ENCODE results near the gene ACAT1.
"Not testable (repeated sequence)": the region's sequence is repeated elsewhere in the genome, so short reads cannot be mapped to it uniquely, and the experiment has no call there.

DNA sequence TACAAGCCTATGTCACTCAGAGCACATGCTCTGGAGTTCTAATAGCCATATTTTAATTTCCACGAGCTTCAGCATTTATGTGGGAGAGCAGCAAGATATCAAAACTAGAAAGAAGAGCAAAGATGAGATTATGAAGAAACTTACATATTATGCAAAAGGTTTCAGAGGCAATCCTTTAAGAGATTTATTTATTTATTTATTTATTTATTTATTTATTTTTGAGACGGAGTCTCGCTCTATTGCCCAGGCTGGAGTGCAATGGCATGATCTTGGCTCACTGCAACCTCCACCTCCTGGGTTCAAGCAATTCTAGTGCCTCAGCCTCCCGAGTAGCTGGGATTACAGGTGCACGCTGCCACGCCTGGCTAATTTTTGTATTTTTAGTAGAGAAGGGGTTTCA, 41.5 kb downstream of the ACAT1 start:
- TF ChIP-seq MAFK (IDR thresholded peaks at IDR 0.05; ENCODE audit: low read depth, low read length); POLR2A (IDR thresholded peaks at IDR 0.05; ENCODE audit: control extremely low read depth in 1 of 2, low read depth in 2 of 2, low read length in 2 of 2); EP300 (IDR thresholded peaks at IDR 0.05; ENCODE audit: borderline replicate concordance in 1 of 2, low read depth in 2 of 2, low read length in 2 of 2); CREB1 (IDR thresholded peaks at IDR 0.05); TAF7 (optimal IDR thresholded peaks at IDR 0.05; ENCODE audit: borderline replicate concordance, low read depth, low read length); YY1 (IDR thresholded peaks at IDR 0.05; ENCODE audit: low read depth, low read length): not testable (repeated sequence)
- TF ChIP-seq, protein P1, sequence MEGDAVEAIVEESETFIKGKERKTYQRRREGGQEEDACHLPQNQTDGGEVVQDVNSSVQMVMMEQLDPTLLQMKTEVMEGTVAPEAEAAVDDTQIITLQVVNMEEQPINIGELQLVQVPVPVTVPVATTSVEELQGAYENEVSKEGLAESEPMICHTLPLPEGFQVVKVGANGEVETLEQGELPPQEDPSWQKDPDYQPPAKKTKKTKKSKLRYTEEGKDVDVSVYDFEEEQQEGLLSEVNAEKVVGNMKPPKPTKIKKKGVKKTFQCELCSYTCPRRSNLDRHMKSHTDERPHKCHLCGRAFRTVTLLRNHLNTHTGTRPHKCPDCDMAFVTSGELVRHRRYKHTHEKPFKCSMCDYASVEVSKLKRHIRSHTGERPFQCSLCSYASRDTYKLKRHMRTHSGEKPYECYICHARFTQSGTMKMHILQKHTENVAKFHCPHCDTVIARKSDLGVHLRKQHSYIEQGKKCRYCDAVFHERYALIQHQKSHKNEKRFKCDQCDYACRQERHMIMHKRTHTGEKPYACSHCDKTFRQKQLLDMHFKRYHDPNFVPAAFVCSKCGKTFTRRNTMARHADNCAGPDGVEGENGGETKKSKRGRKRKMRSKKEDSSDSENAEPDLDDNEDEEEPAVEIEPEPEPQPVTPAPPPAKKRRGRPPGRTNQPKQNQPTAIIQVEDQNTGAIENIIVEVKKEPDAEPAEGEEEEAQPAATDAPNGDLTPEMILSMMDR (IDR thresholded peaks at IDR 0.05; ENCODE audit: control extremely low read depth in 1 of 3, insufficient read depth in 1 of 3, low read depth in 1 of 3, low read length in 3 of 3): not testable (repeated sequence)

Data from H1 (cell line).